ENCODE measurements around the gene FAM89A.

FAM89A gene

GRCh38 chr1:231040019-231040799 is at the start of gene FAM89A:
TSS of gene FAM89A (minus strand) at chr1:231040254. CDS start at chr1:231040211, 43 bp downstream.
- H3K27me3 ChIP-seq (ENCODE audit: control insufficient read depth, insufficient read depth, low read length): peaks cover 60% of the 10 kb centered on the region
- no peaks in the 10 kb centered on the region for H3K9me3 ChIP-seq (ENCODE audit: control insufficient read depth, insufficient read depth, low read length)
- H3K36me3 ChIP-seq (ENCODE audit: control insufficient read depth, insufficient read depth, low read length): no peaks in the 10 kb centered on the region
- no peaks in the 10 kb centered on the region for H3K4me1 ChIP-seq (ENCODE audit: control insufficient read depth, insufficient read depth, low read length)
- H3K9ac ChIP-seq (ENCODE audit: low read depth, low read length): no peak within 1 kb of the TSS
- peak within 1 kb of the TSS; percentile 52 for H3K4me3 ChIP-seq (ENCODE audit: low read depth, low read length)

GRCh38 chr1:231084353-231084752 is 44.3 kb upstream of the FAM89A start:
- Histone ChIP-seq H3K4me1 (ENCODE audit: control insufficient read depth, insufficient read depth, low read length) (no peaks in the 10 kb centered on the region), H3K9ac (ENCODE audit: low read depth, low read length) (no peak overlapping the region), H3K4me3 (ENCODE audit: low read depth, low read length) (no peak overlapping the region), H3K9me3 (ENCODE audit: control insufficient read depth, insufficient read depth, low read length) (no peaks in the 10 kb centered on the region), H3K36me3 (ENCODE audit: control insufficient read depth, insufficient read depth, low read length) (no peaks in the 10 kb centered on the region), H3K27me3 (ENCODE audit: control insufficient read depth, insufficient read depth, low read length) (no peaks in the 10 kb centered on the region)

GRCh38 chr1:231079163-231079562 is 39.1 kb upstream of the FAM89A start:
- no peaks in the 10 kb centered on the region for H3K4me1 ChIP-seq (ENCODE audit: control insufficient read depth, insufficient read depth, low read length)
- no peak overlapping the region for H3K9ac ChIP-seq (ENCODE audit: low read depth, low read length)
- no peaks in the 10 kb centered on the region for H3K36me3 ChIP-seq (ENCODE audit: control insufficient read depth, insufficient read depth, low read length)
- H3K9me3 ChIP-seq (ENCODE audit: control insufficient read depth, insufficient read depth, low read length): no peaks in the 10 kb centered on the region
- no peak overlapping the region for H3K4me3 ChIP-seq (ENCODE audit: low read depth, low read length)
- H3K27me3 ChIP-seq (ENCODE audit: control insufficient read depth, insufficient read depth, low read length): no peaks in the 10 kb centered on the region

GRCh38 chr1:231078250-231078649 is 38.2 kb upstream of the FAM89A start:
- no peaks in the 10 kb centered on the region for H3K27me3 ChIP-seq (ENCODE audit: control insufficient read depth, insufficient read depth, low read length)
- H3K4me1 ChIP-seq (ENCODE audit: control insufficient read depth, insufficient read depth, low read length): no peaks in the 10 kb centered on the region
- H3K9me3 ChIP-seq (ENCODE audit: control insufficient read depth, insufficient read depth, low read length): no peaks in the 10 kb centered on the region
- no peak overlapping the region for H3K4me3 ChIP-seq (ENCODE audit: low read depth, low read length)
- no peak overlapping the region for H3K9ac ChIP-seq (ENCODE audit: low read depth, low read length)
- no peaks in the 10 kb centered on the region for H3K36me3 ChIP-seq (ENCODE audit: control insufficient read depth, insufficient read depth, low read length)

- Histone ChIP-seq H3K36me3 (ENCODE audit: control insufficient read depth, insufficient read depth, low read length) (no peaks in the 10 kb centered on the region), H3K4me1 (ENCODE audit: control insufficient read depth, insufficient read depth, low read length) (no peaks in the 10 kb centered on the region), H3K27me3 (ENCODE audit: control insufficient read depth, insufficient read depth, low read length) (no peaks in the 10 kb centered on the region), H3K9ac (ENCODE audit: low read depth, low read length) (no peak overlapping the region), H3K9me3 (ENCODE audit: control insufficient read depth, insufficient read depth, low read length) (no peaks in the 10 kb centered on the region), H3K4me3 (ENCODE audit: low read depth, low read length) (no peak overlapping the region)
These were observed 36.7 kb upstream of the FAM89A start for GRCh38 chr1:231076802-231077201.

GRCh38 chr1:231075497-231075896 is 35.4 kb upstream of the FAM89A start:
- Histone ChIP-seq H3K4me3 (ENCODE audit: low read depth, low read length) (no peak overlapping the region), H3K27me3 (ENCODE audit: control insufficient read depth, insufficient read depth, low read length) (no peaks in the 10 kb centered on the region), H3K9ac (ENCODE audit: low read depth, low read length) (no peak overlapping the region), H3K4me1 (ENCODE audit: control insufficient read depth, insufficient read depth, low read length) (no peaks in the 10 kb centered on the region), H3K9me3 (ENCODE audit: control insufficient read depth, insufficient read depth, low read length) (no peaks in the 10 kb centered on the region), H3K36me3 (ENCODE audit: control insufficient read depth, insufficient read depth, low read length) (no peaks in the 10 kb centered on the region)

- Histone ChIP-seq H3K27me3 (ENCODE audit: control insufficient read depth, insufficient read depth, low read length) (no peaks in the 10 kb centered on the region), H3K4me3 (ENCODE audit: low read depth, low read length) (no peak overlapping the region), H3K9me3 (ENCODE audit: control insufficient read depth, insufficient read depth, low read length) (no peaks in the 10 kb centered on the region), H3K4me1 (ENCODE audit: control insufficient read depth, insufficient read depth, low read length) (no peaks in the 10 kb centered on the region), H3K9ac (ENCODE audit: low read depth, low read length) (no peak overlapping the region), H3K36me3 (ENCODE audit: control insufficient read depth, insufficient read depth, low read length) (no peaks in the 10 kb centered on the region)
These were observed 35.0 kb upstream of the FAM89A start for GRCh38 chr1:231075020-231075419.

- no peaks in the 10 kb centered on the region for H3K9me3 ChIP-seq (ENCODE audit: control insufficient read depth, insufficient read depth, low read length)
- no peaks in the 10 kb centered on the region for H3K4me1 ChIP-seq (ENCODE audit: control insufficient read depth, insufficient read depth, low read length)
- no peak overlapping the region for H3K4me3 ChIP-seq (ENCODE audit: low read depth, low read length)
- no peaks in the 10 kb centered on the region for H3K36me3 ChIP-seq (ENCODE audit: control insufficient read depth, insufficient read depth, low read length)
- H3K9ac ChIP-seq (ENCODE audit: low read depth, low read length): no peak overlapping the region
- H3K27me3 ChIP-seq (ENCODE audit: control insufficient read depth, insufficient read depth, low read length): no peaks in the 10 kb centered on the region
These were observed 34.0 kb upstream of the FAM89A start for GRCh38 chr1:231074046-231074445.

- Histone ChIP-seq H3K4me3 (ENCODE audit: low read depth, low read length) (no peak overlapping the region), H3K9ac (ENCODE audit: low read depth, low read length) (no peak overlapping the region), H3K27me3 (ENCODE audit: control insufficient read depth, insufficient read depth, low read length) (no peaks in the 10 kb centered on the region), H3K36me3 (ENCODE audit: control insufficient read depth, insufficient read depth, low read length) (no peaks in the 10 kb centered on the region), H3K4me1 (ENCODE audit: control insufficient read depth, insufficient read depth, low read length) (no peaks in the 10 kb centered on the region), H3K9me3 (ENCODE audit: control insufficient read depth, insufficient read depth, low read length) (no peaks in the 10 kb centered on the region)
These were observed 33.3 kb upstream of the FAM89A start for GRCh38 chr1:231073331-231073730.

GRCh38 chr1:231072502-231073094 is 32.5 kb upstream of the FAM89A start:
- Histone ChIP-seq H3K4me1 (ENCODE audit: control insufficient read depth, insufficient read depth, low read length) (no peaks in the 10 kb centered on the region), H3K36me3 (ENCODE audit: control insufficient read depth, insufficient read depth, low read length) (no peaks in the 10 kb centered on the region), H3K9me3 (ENCODE audit: control insufficient read depth, insufficient read depth, low read length) (no peaks in the 10 kb centered on the region), H3K4me3 (ENCODE audit: low read depth, low read length) (no peak overlapping the region), H3K27me3 (ENCODE audit: control insufficient read depth, insufficient read depth, low read length) (no peaks in the 10 kb centered on the region), H3K9ac (ENCODE audit: low read depth, low read length) (no peak overlapping the region)

GRCh38 chr1:231072041-231072440 is 32.0 kb upstream of the FAM89A start:
- H3K9ac ChIP-seq (ENCODE audit: low read depth, low read length): no peak overlapping the region
- no peak overlapping the region for H3K4me3 ChIP-seq (ENCODE audit: low read depth, low read length)
- no peaks in the 10 kb centered on the region for H3K4me1 ChIP-seq (ENCODE audit: control insufficient read depth, insufficient read depth, low read length)
- no peaks in the 10 kb centered on the region for H3K9me3 ChIP-seq (ENCODE audit: control insufficient read depth, insufficient read depth, low read length)
- H3K36me3 ChIP-seq (ENCODE audit: control insufficient read depth, insufficient read depth, low read length): no peaks in the 10 kb centered on the region
- H3K27me3 ChIP-seq (ENCODE audit: control insufficient read depth, insufficient read depth, low read length): no peaks in the 10 kb centered on the region

GRCh38 chr1:231070758-231071444 is 30.8 kb upstream of the FAM89A start:
- Histone ChIP-seq H3K9me3 (ENCODE audit: control insufficient read depth, insufficient read depth, low read length) (no peaks in the 10 kb centered on the region), H3K4me3 (ENCODE audit: low read depth, low read length) (no peak overlapping the region), H3K9ac (ENCODE audit: low read depth, low read length) (no peak overlapping the region), H3K27me3 (ENCODE audit: control insufficient read depth, insufficient read depth, low read length) (no peaks in the 10 kb centered on the region), H3K36me3 (ENCODE audit: control insufficient read depth, insufficient read depth, low read length) (no peaks in the 10 kb centered on the region), H3K4me1 (ENCODE audit: control insufficient read depth, insufficient read depth, low read length) (no peaks in the 10 kb centered on the region)
